Neural cell (in vitro differentiated cells): ENCODE results near the gene HSF4. TPM values are rescaled to one million over a fixed set of nuclear protein-coding genes. Genes with fewer than 3 reads are reported as not detected.

Experiments used
- H2AFZ ChIP-seq: fragments of 200-600, 300-800 bp; sonication (generic), shearing (Covaris generic); 2 replicates; pipeline ENCODE4 v1.6.0; 2014; ENCODE audit warnings: low read depth, mild to moderate bottlenecking, antibody characterized with exemption, low read length, moderate library complexity
- H3F3A ChIP-seq: fragments of 200-600 bp; shearing (Covaris generic); 2 replicates; pipeline ENCODE4 v1.6.1; 2016; ENCODE audit warnings: mild to moderate bottlenecking, moderate library complexity, mixed read lengths, antibody characterized with exemption, low read length; ENCODE audit not compliant: insufficient read depth, poor library complexity, severe bottlenecking
- H3K27ac ChIP-seq: fragments of 200-600, 300-800 bp; sonication (generic), shearing (Covaris generic); 2 replicates; pipeline ENCODE4 v1.5.1; 2014; ENCODE audit warnings: mild to moderate bottlenecking, low read length, moderate library complexity
- H3K27me3 ChIP-seq: fragments of 300-800, 200-600 bp; sonication (generic), shearing (Covaris generic); 2 replicates; pipeline ENCODE4 v1.6.0; 2014; ENCODE audit warnings: mild to moderate bottlenecking, low read depth, low read length, moderate library complexity; ENCODE audit not compliant: insufficient read depth
- H3K36me3 ChIP-seq: fragments of 300-800, 200-600 bp; sonication (generic), shearing (Covaris generic); 2 replicates; pipeline ENCODE4 v1.5.1; 2014; ENCODE audit warnings: mild to moderate bottlenecking, antibody characterized with exemption, low read length, moderate library complexity; ENCODE audit not compliant: insufficient read depth
- H3K4me2 ChIP-seq: fragments of 300-800, 200-600 bp; sonication (generic), shearing (Covaris generic); 2 replicates; pipeline ENCODE4 v1.6.0; 2014; ENCODE audit warnings: mild to moderate bottlenecking, low read length
- H3K4me3 ChIP-seq: fragments of 300-800, 200-600 bp; sonication (generic), shearing (Covaris generic); 2 replicates; pipeline ENCODE4 v1.5.1; 2014; ENCODE audit warnings: mild to moderate bottlenecking, low read length, moderate library complexity
- H3K79me2 ChIP-seq: fragments of 200-600 bp; shearing (Covaris generic); replicated peaks from 2 replicates; pipeline ENCODE4 v1.6.0; 2014; ENCODE audit warnings: mild to moderate bottlenecking, low read length, moderate library complexity; ENCODE audit not compliant: insufficient read depth
- H3K9ac ChIP-seq: fragments of 300-800, 200-600 bp; sonication (generic), shearing (Covaris generic); 2 replicates; pipeline ENCODE4 v1.6.1; 2016; ENCODE audit warnings: mild to moderate bottlenecking, low read length, mixed read lengths
- H3K9me2 ChIP-seq: fragments of 200-600 bp; shearing (Covaris generic); 2 replicates; pipeline ENCODE4 v1.6.1; 2016; ENCODE audit warnings: mild to moderate bottlenecking, low read length, mixed read lengths; ENCODE audit not compliant: insufficient read depth
- H3K9me3 ChIP-seq: fragments of 200-600, 300-800 bp; sonication (generic), shearing (Covaris generic); 2 replicates; pipeline ENCODE4 v1.6.1; 2016; ENCODE audit warnings: mild to moderate bottlenecking, mixed run types, low read length, moderate library complexity, mixed read lengths
- H4K20me1 ChIP-seq: fragments of 200-600 bp; shearing (Covaris generic); 2 replicates; pipeline ENCODE4 v1.6.1; 2016; ENCODE audit warnings: mild to moderate bottlenecking, mixed run types; ENCODE audit not compliant: insufficient read depth
- CTCF ChIP-seq: fragments of 450-650 bp; IDR thresholded peaks from 2 replicates; pipeline ENCODE4 v1.5.1; 2014; ENCODE audit warnings: antibody characterized with exemption, mild to moderate bottlenecking, moderate library complexity; ENCODE audit not compliant: poor library complexity, severe bottlenecking
- EP300 ChIP-seq: fragments of 450-650 bp; conservative IDR thresholded peaks from 2 replicates; pipeline ENCODE4 v1.6.1; 2014; ENCODE audit warnings: antibody characterized with exemption, mild to moderate bottlenecking, moderate library complexity; ENCODE audit not compliant: poor library complexity, severe bottlenecking
- EZH2 ChIP-seq: fragments of 200-600, 300-800 bp; shearing (Covaris generic), sonication (generic); IDR thresholded peaks from 2 replicates; pipeline ENCODE4 v1.6.1; 2014; ENCODE audit warnings: antibody characterized with exemption, low read length, borderline replicate concordance, mild to moderate bottlenecking; ENCODE audit not compliant: insufficient read depth, poor library complexity, severe bottlenecking
- MXI1 ChIP-seq: fragments of 450-650 bp; conservative IDR thresholded peaks from 2 replicates; pipeline ENCODE4 v1.6.1; 2014; ENCODE audit warnings: antibody characterized with exemption, mild to moderate bottlenecking; ENCODE audit not compliant: poor library complexity, severe bottlenecking
- POLR2AphosphoS5 ChIP-seq: IDR thresholded peaks from 2 replicates; pipeline ENCODE4 v1.6.1; 2012
- RAD21 ChIP-seq: fragments of 450-650 bp; conservative IDR thresholded peaks from 2 replicates; pipeline ENCODE4 v1.6.1; 2014; ENCODE audit warnings: antibody characterized with exemption, mild to moderate bottlenecking, moderate library complexity
- SMC3 ChIP-seq: fragments of 450-650 bp; conservative IDR thresholded peaks from 2 replicates; pipeline ENCODE4 v1.6.1; 2014; ENCODE audit warnings: antibody characterized with exemption, mild to moderate bottlenecking, moderate library complexity; ENCODE audit not compliant: poor library complexity
- TAF1 ChIP-seq: IDR thresholded peaks from 2 replicates; pipeline ENCODE4 v1.6.1; 2012; ENCODE audit warnings: low read depth
- polyA plus RNA-seq: library from polyadenylated mRNA; depleted of rRNA; stranded (reverse); fragments of >200 nt; gene quantifications from 2 replicates; pipeline ENCODE4 v1.2.3, GENCODE V29; 2014
- TF ChIP-seq, protein P1 (sequence below): IDR thresholded peaks from 2 replicates; pipeline ENCODE4 v1.6.1; 2012; ENCODE audit warnings: borderline replicate concordance

The HSF4 gene
- polyA plus RNA-seq, 1 donor from 2014 or later: 12.7 TPM

DNA sequence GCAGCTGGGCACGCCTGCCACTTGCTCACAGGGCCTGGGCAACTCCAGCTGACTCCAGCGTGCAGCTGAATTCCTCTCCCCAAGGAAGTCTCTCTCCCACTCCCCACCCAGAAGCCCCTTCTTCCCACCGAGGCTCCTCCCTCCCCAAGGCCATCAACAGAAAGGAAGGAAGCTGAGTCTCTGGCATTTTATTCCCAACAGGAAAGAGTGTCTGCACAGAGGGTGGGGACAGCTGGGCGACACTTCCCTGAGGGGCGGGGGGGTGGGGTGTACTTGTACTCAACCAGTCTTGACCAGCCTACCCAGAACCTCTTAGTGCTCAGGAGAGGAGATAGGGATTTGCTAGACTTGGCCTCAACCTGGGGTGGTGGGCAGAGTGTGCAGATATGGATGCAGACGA is 25.5 kb downstream of the HSF4 start, which contains the start of gene EXOC3L1:
TSS of gene EXOC3L1 (minus strand) at position 96 of the 400 bp plus-strand sequence. CDS start 460 bp downstream, outside the sequence.
- H3K9me3 ChIP-seq: no peaks in the 10 kb centered on the region
- peaks cover 15% of the 10 kb centered on the region for H3K79me2 ChIP-seq
- H3F3A ChIP-seq: no peaks in the 10 kb centered on the region
- TF ChIP-seq EP300 (no peak), CTCF (no peak), RAD21 (no peak), POLR2AphosphoS5 (no peak), EZH2 (no peak), TAF1 (no peak), MXI1 (no peak), SMC3 (no peak)
- TF ChIP-seq, protein P1, sequence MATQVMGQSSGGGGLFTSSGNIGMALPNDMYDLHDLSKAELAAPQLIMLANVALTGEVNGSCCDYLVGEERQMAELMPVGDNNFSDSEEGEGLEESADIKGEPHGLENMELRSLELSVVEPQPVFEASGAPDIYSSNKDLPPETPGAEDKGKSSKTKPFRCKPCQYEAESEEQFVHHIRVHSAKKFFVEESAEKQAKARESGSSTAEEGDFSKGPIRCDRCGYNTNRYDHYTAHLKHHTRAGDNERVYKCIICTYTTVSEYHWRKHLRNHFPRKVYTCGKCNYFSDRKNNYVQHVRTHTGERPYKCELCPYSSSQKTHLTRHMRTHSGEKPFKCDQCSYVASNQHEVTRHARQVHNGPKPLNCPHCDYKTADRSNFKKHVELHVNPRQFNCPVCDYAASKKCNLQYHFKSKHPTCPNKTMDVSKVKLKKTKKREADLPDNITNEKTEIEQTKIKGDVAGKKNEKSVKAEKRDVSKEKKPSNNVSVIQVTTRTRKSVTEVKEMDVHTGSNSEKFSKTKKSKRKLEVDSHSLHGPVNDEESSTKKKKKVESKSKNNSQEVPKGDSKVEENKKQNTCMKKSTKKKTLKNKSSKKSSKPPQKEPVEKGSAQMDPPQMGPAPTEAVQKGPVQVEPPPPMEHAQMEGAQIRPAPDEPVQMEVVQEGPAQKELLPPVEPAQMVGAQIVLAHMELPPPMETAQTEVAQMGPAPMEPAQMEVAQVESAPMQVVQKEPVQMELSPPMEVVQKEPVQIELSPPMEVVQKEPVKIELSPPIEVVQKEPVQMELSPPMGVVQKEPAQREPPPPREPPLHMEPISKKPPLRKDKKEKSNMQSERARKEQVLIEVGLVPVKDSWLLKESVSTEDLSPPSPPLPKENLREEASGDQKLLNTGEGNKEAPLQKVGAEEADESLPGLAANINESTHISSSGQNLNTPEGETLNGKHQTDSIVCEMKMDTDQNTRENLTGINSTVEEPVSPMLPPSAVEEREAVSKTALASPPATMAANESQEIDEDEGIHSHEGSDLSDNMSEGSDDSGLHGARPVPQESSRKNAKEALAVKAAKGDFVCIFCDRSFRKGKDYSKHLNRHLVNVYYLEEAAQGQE: no peak
- no peaks in the 10 kb centered on the region for H3K9me2 ChIP-seq
- no peaks in the 10 kb centered on the region for H4K20me1 ChIP-seq
- H3K27ac ChIP-seq: no peak within 1 kb of the TSS
- no peak within 1 kb of the TSS for H3K9ac ChIP-seq
- no peak within 1 kb of the TSS for H3K4me2 ChIP-seq
- no peaks in the 10 kb centered on the region for H3K27me3 ChIP-seq
- H3K36me3 ChIP-seq: no peaks in the 10 kb centered on the region
- H3K4me3 ChIP-seq: no peak within 1 kb of the TSS
- no peak within 1 kb of the TSS for H2AFZ ChIP-seq

DNA sequence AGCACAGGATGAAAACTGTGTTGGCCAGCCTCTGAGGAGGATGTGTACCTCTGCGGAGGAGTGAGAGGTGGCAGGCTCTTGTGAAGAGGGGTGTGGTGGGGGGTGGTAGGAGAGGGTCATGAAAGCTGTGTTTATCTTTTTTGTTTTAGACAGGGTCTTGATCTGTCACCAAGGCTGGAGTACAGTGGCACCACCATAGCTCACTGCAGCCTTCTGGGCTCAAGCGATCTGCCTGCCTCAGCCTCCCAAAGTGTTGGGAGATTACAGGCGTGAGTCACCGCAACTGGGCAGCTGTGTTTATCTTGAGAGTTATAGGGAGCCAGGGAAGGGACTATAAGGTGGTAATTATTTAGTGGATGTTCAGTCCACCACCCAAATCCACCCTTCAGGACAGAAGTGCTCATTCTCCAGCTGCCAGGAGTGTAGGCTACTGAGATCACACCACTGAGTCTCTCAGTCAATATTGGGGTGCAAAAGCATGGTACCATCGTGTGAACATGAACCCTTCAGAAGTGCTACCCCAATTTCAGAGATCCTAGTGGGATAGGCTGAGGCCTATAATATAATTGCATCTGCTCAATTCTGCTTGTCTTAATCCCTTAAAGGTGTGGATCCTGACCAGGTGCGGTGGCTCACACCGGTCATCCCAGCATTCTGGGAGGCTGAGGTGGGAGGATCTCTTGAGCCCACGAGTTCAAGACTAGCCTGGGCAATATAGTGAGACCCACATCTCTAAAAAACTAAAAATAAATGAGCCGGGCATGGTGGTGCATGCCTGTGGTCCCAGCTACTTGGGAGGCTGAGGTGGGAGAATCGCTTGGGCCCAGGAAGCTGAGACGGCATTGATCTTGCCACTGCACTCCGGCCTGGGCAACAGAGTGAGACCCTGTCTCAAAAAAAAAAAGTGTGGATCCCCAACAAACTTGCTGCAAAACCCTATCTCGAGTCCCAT is 26.2 kb downstream of the HSF4 start:
- H3K4me2 ChIP-seq: no peak overlapping the region
- H3K36me3 ChIP-seq: no peaks in the 10 kb centered on the region
- H3K27ac ChIP-seq: no peak overlapping the region
- no peak for TF ChIP-seq EP300
- TF ChIP-seq EZH2: no peak
- no peak for TF ChIP-seq RAD21
- TF ChIP-seq, protein P1: no peak
- no peak for TF ChIP-seq MXI1
- TF ChIP-seq SMC3: no peak
- no peak for TF ChIP-seq POLR2AphosphoS5
- no peak for TF ChIP-seq TAF1
- no peak for TF ChIP-seq CTCF
- H4K20me1 ChIP-seq: no peaks in the 10 kb centered on the region
- H3K9me2 ChIP-seq: no peaks in the 10 kb centered on the region
- no peak overlapping the region for H3K9ac ChIP-seq
- no peak overlapping the region for H3K4me3 ChIP-seq
- no peaks in the 10 kb centered on the region for H3K9me3 ChIP-seq
- no peak overlapping the region for H2AFZ ChIP-seq
- H3K79me2 ChIP-seq: peaks cover 15% of the 10 kb centered on the region
- H3K27me3 ChIP-seq: no peaks in the 10 kb centered on the region
- H3F3A ChIP-seq: no peaks in the 10 kb centered on the region
